GM19395 (cell line): Measurements from ENCODE around the gene KCNA5.

ENCODE experiments used
- ATAC-seq: cut with Tn5 transposase; IDR thresholded peaks from one replicate; pipeline ENCODE4 v1.9.1; 2021; ENCODE audit warnings: mild to moderate bottlenecking, moderate library complexity; ENCODE audit not compliant: unreplicated experiment

The KCNA5 gene

GRCh38 chr12:5026342-5026938, 17.2 kb upstream of the KCNA5 start:
- ATAC-seq = no peak

- no peak for ATAC-seq
Measured at GRCh38 chr12:5027046-5027821, 16.4 kb upstream of the KCNA5 start.

GRCh38 chr12:5030066-5030465, 13.6 kb upstream of the KCNA5 start:
- no peak for ATAC-seq

GRCh38 chr12:5031242-5031641, 12.4 kb upstream of the KCNA5 start:
- ATAC-seq = no peak

GRCh38 chr12:5031958-5032357, 11.7 kb upstream of the KCNA5 start:
- no peak for ATAC-seq

- ATAC-seq = no peak
Measured at GRCh38 chr12:5032821-5033220, 10.9 kb upstream of the KCNA5 start.

- no peak for ATAC-seq
Measured at GRCh38 chr12:5033883-5034282, 9.8 kb upstream of the KCNA5 start.

- ATAC-seq = no peak
Measured at GRCh38 chr12:5034603-5035002, 9.1 kb upstream of the KCNA5 start.

- ATAC-seq = no peak
Measured at GRCh38 chr12:5035618-5036017, 8.1 kb upstream of the KCNA5 start.

- ATAC-seq = no peak
Measured at GRCh38 chr12:5036031-5036430, 7.6 kb upstream of the KCNA5 start.

- no peak for ATAC-seq
Measured at GRCh38 chr12:5037795-5038357, 5.8 kb upstream of the KCNA5 start.

GRCh38 chr12:5038781-5039311, 4.8 kb upstream of the KCNA5 start:
- no peak for ATAC-seq

- no peak for ATAC-seq
Measured at GRCh38 chr12:5039815-5040214, 3.9 kb upstream of the KCNA5 start.

GRCh38 chr12:5040368-5040767, 3.3 kb upstream of the KCNA5 start:
- no peak for ATAC-seq

GRCh38 chr12:5044420-5045295, 979 bp downstream of the KCNA5 start:
- ATAC-seq = no peak

- no peak for ATAC-seq
Measured at GRCh38 chr12:5047094-5047493, 3.4 kb downstream of the KCNA5 start.

- ATAC-seq = no peak
Measured at GRCh38 chr12:5047729-5048128, 4.0 kb downstream of the KCNA5 start.

GRCh38 chr12:5050542-5050941, 6.9 kb downstream of the KCNA5 start:
- ATAC-seq = no peak

- ATAC-seq = no peak
Measured at GRCh38 chr12:5051334-5051733, 7.7 kb downstream of the KCNA5 start.

GRCh38 chr12:5051913-5052312, 8.2 kb downstream of the KCNA5 start:
- no peak for ATAC-seq

GRCh38 chr12:5052348-5052747, 8.7 kb downstream of the KCNA5 start:
- ATAC-seq = no peak
